EH (cell line): ENCODE measurements around the gene XRCC6.
"Not testable (repeated sequence)": the region's sequence is repeated elsewhere in the genome, so short reads cannot be mapped to it uniquely, and the experiment has no call there.

ENCODE experiments used
- DNase-seq: peaks from one replicate; pipeline ENCODE4 v3.0.0-alpha.2; 2015; ENCODE audit warnings: low read depth

The XRCC6 gene

GRCh38 chr22:41621099-41621910 is at the start of gene XRCC6:
XRCC6 (plus strand) TSS chr22:41621295; CDS start chr22:41622005, 710 bp downstream.
- peak; percentile 100 for DNase-seq

- DNase-seq, result no peak
Measured at GRCh38 chr22:41571786-41572185, 49.3 kb upstream of the XRCC6 start.

GRCh38 chr22:41572305-41572704 is 48.8 kb upstream of the XRCC6 start:
- DNase-seq, result not testable (repeated sequence)

GRCh38 chr22:41573677-41574076 is 47.4 kb upstream of the XRCC6 start:
- no peak for DNase-seq

- no peak for DNase-seq
Measured at GRCh38 chr22:41574847-41575381, 46.2 kb upstream of the XRCC6 start.

GRCh38 chr22:41575533-41575932 is 45.6 kb upstream of the XRCC6 start:
- DNase-seq, result no peak

- DNase-seq, result peak; percentile 64
Measured at GRCh38 chr22:41576877-41577276, 44.2 kb upstream of the XRCC6 start.

- DNase-seq, result no peak
Measured at GRCh38 chr22:41578114-41578513, 43.0 kb upstream of the XRCC6 start.

- no peak for DNase-seq
Measured at GRCh38 chr22:41578818-41579217, 42.3 kb upstream of the XRCC6 start.

GRCh38 chr22:41579297-41579996 is 41.6 kb upstream of the XRCC6 start:
- DNase-seq, result no peak

GRCh38 chr22:41579997-41580355 is 41.1 kb upstream of the XRCC6 start:
- no peak for DNase-seq

GRCh38 chr22:41582694-41583093 is 38.4 kb upstream of the XRCC6 start:
- DNase-seq, result no peak

- DNase-seq, result no peak
Measured at GRCh38 chr22:41584881-41585280, 36.2 kb upstream of the XRCC6 start.

GRCh38 chr22:41585898-41586297 is 35.2 kb upstream of the XRCC6 start:
- no peak for DNase-seq

- DNase-seq, result no peak
Measured at GRCh38 chr22:41587347-41587723, 33.8 kb upstream of the XRCC6 start.

GRCh38 chr22:41589391-41590241 is 31.5 kb upstream of the XRCC6 start, which contains the start of gene PMM1:
PMM1 (minus strand) TSS chr22:41589840; CDS start chr22:41589805, 35 bp downstream.
- DNase-seq, result peak; percentile 100

GRCh38 chr22:41593336-41593960 is 27.6 kb upstream of the XRCC6 start:
- DNase-seq, result not testable (repeated sequence)

GRCh38 chr22:41595703-41596102 is 25.4 kb upstream of the XRCC6 start:
- DNase-seq, result no peak

GRCh38 chr22:41596776-41597634 is 24.1 kb upstream of the XRCC6 start:
- DNase-seq, result peak; percentile 63

- no peak for DNase-seq
Measured at GRCh38 chr22:41597635-41597953, 23.5 kb upstream of the XRCC6 start.

- DNase-seq, result peak; percentile 85
Measured at GRCh38 chr22:41598081-41598480, 23.0 kb upstream of the XRCC6 start.
